AG10803 (cell line): ENCODE data around the gene SPDYE4.

ENCODE experiments used
- DNase-seq: peaks from one replicate; pipeline ENCODE4 v3.0.0; 2010; ENCODE audit warnings: low read depth
- H3K4me3 ChIP-seq: 2 replicates; pipeline ENCODE4 v1.5.1; 2011; ENCODE audit warnings: mild to moderate bottlenecking, low read length, control low read depth
- TF ChIP-seq, protein P1 (sequence below): conservative IDR thresholded peaks from 2 replicates; pipeline ENCODE4 v1.5.1; 2011; ENCODE audit warnings: mild to moderate bottlenecking, low read length, control low read depth, inconsistent platforms

SPDYE4 gene

GRCh38 chr17:8740486-8740885 is 17.9 kb downstream of the SPDYE4 start:
- TF ChIP-seq, protein P1, sequence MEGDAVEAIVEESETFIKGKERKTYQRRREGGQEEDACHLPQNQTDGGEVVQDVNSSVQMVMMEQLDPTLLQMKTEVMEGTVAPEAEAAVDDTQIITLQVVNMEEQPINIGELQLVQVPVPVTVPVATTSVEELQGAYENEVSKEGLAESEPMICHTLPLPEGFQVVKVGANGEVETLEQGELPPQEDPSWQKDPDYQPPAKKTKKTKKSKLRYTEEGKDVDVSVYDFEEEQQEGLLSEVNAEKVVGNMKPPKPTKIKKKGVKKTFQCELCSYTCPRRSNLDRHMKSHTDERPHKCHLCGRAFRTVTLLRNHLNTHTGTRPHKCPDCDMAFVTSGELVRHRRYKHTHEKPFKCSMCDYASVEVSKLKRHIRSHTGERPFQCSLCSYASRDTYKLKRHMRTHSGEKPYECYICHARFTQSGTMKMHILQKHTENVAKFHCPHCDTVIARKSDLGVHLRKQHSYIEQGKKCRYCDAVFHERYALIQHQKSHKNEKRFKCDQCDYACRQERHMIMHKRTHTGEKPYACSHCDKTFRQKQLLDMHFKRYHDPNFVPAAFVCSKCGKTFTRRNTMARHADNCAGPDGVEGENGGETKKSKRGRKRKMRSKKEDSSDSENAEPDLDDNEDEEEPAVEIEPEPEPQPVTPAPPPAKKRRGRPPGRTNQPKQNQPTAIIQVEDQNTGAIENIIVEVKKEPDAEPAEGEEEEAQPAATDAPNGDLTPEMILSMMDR = no peak
- DNase-seq = no peak

GRCh38 chr17:8739097-8739496 is 19.2 kb downstream of the SPDYE4 start:
- TF ChIP-seq, protein P1 = no peak
- DNase-seq = no peak
- no peak overlapping the region for H3K4me3 ChIP-seq

More at GRCh38 chr17:8740486-8740885, 17.9 kb downstream of the SPDYE4 start:
- no peak overlapping the region for H3K4me3 ChIP-seq

DNA sequence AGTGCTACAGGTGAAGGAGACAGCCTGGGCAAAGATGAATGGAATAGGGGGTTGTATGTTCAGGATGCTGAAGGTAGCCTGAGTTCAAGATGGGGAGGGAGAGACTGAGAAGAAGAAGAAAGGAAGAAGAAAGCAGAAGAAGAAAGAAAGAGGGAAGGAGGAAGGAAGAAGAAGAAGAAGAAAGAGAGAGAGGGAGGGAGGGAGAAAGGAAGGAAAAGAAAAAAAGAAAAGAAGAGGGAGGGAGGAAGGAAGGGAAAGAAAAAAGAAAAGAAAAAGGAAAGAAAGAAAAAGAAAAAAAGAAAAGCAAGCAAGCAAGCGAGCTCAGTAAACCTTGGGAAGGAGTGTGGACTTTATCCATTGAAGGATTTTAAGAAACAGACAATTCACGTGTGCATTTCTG is 21.6 kb downstream of the SPDYE4 start:
- TF ChIP-seq, protein P1 = no peak
- H3K4me3 ChIP-seq = no peak overlapping the region

DNA sequence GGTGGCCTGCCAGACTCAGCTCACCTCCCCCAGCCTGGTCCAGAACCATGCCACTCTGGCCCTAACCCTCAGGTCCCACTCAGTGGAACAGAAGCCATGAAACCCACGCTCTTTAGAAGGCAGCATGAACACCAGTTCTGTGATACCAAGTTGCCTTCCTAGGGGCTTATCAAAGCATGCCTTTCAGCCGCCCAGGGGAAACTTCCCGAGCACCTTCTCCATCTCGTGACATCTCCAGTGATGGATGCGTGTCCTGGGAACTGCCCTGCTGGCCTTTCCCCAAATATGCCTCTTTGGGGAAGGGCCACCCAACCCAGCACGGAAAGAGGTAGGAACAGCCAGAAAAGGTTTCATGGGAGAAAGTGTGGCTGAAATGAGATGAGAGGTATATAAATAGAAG is 22.0 kb downstream of the SPDYE4 start:
- no peak overlapping the region for H3K4me3 ChIP-seq
- TF ChIP-seq, protein P1 = no peak
- no peak for DNase-seq

More for the DNA sequence above, 21.6 kb downstream of the SPDYE4 start:
- no peak for DNase-seq

DNA sequence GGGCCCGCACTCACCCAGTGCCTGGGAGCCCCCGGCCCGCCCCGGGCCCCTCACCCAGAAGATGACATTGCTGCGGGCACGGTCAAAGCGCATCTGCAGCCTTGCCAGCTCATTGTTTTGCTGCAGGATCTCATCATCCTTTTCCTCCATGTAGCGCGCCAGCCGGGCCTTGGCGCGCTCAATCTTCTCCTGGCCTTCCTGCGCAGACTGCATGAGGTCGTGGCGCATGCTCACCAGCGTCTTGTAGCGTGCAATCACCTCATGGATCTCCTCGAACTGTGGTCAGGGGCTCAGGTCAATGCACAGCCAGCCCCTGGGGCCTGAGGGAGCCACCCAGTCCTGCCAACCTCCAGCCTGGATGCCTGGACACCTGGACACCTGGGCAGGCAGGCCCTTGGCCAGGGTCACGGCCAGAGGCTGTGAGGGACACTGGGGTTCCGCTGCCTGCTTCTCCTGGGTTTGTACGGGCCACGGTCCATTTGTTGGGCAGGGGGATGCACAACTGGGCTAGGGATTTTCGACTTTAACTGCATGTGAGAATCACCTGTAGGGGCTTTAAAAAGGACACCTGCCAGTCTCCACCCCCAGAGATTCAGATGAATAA is 22.9 kb downstream of the SPDYE4 start:
- TF ChIP-seq, protein P1 = no peak
- DNase-seq = no peak
- no peak overlapping the region for H3K4me3 ChIP-seq

DNA sequence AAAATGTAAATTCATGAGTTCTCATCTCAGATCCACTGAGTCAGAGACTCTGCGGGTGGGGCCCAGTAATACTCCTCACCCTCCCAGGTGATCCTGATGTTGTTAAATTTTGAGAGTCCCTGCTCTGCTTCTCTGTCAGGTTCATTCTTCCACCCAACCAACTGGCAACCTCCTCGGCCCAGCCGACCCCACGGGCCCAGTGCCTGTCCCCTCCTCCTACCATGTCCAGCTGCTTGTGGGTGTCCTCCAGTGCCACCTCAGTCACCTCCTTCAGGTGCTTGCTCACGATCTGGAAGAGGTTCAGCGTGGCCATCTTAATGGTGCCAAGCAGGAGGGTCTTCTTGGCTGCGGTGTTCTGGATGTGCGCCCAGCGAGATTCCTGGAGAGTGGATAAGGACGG is 23.5 kb downstream of the SPDYE4 start:
- DNase-seq = no peak
- H3K4me3 ChIP-seq = no peak overlapping the region
- TF ChIP-seq, protein P1 = no peak

DNA sequence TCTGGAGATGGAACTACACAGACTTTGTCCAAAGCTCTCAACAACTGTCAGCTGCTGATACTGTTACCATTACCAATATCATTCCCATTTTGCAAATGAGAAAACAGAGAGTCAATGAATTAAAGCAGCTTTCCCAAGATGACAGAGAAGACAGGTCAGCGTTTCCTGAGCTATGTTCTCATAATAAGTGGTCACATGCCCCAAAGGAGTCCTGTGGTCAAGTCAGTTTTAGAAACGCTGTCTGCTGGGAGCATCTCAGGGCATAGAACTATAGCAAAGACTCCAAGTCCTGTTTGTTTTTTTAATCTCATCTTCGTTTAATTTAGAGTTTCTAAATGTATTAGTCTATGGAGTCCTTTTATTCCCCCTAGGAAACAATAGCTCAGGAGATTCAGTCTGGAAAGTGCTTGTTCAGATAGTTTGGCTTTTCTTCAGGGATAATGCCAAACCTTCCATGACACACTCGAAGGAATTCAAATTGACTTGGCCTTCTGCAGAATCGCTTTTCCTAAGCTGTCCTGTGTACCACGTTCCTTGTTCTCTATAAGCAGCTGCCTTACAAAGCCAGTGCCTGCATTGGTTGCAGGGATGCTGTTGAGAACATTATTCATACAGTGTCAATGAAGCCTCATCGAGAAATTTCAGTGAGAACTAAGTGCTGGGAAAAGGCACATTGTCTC is 25.8 kb downstream of the SPDYE4 start:
- no peak overlapping the region for H3K4me3 ChIP-seq
- TF ChIP-seq, protein P1 = no peak
- DNase-seq = peak; percentile 31
